Neural progenitor cell (in vitro differentiated cells): Measurements from ENCODE around the gene TEAD1. TPM values are rescaled to one million over a fixed set of nuclear protein-coding genes. Genes with fewer than 3 reads are reported as not detected.

Experiments
- DNase-seq: peaks from one replicate; pipeline ENCODE4 v3.0.0-alpha.2; 2016; ENCODE audit warnings: low spot score
- H2AFZ ChIP-seq: fragments of 200-600 bp; sonication (generic); replicated peaks from 2 replicates; pipeline ENCODE4 v1.6.1; 2016; ENCODE audit warnings: antibody characterized with exemption
- H3F3A ChIP-seq: fragments of 200-600 bp; sonication (generic); 2 replicates; pipeline ENCODE4 v1.6.1; 2016; ENCODE audit warnings: antibody characterized with exemption, low read depth
- H3K27ac ChIP-seq: fragments of 200-600 bp; sonication (generic); 2 replicates; pipeline ENCODE4 v1.5.1; 2016; ENCODE audit warnings: mild to moderate bottlenecking
- H3K27me3 ChIP-seq: fragments of 200-600 bp; sonication (generic); 2 replicates; pipeline ENCODE4 v1.6.1; 2016; ENCODE audit warnings: mild to moderate bottlenecking, moderate library complexity
- H3K36me3 ChIP-seq: fragments of 200-600 bp; sonication (generic); 2 replicates; pipeline ENCODE4 v1.5.1; 2016
- H3K4me1 ChIP-seq: fragments of 200-600 bp; sonication (generic); 2 replicates; pipeline ENCODE4 v1.6.1; 2016; ENCODE audit warnings: mixed run types
- H3K4me2 ChIP-seq: fragments of 200-600 bp; sonication (generic); 2 replicates; pipeline ENCODE4 v1.6.1; 2016
- H3K4me3 ChIP-seq: fragments of 200-600 bp; sonication (generic); 2 replicates; pipeline ENCODE4 v1.5.1; 2016
- H3K79me2 ChIP-seq: fragments of 200-600 bp; sonication (generic); 2 replicates; pipeline ENCODE4 v1.6.1; 2016; ENCODE audit warnings: low read depth
- H3K9ac ChIP-seq: fragments of 200-600 bp; sonication (generic); 2 replicates; pipeline ENCODE4 v1.6.1; 2016
- H3K9me3 ChIP-seq: fragments of 200-600 bp; sonication (generic); 2 replicates; pipeline ENCODE4 v1.5.1; 2016; ENCODE audit warnings: low read depth
- H4K20me1 ChIP-seq: fragments of 200-600 bp; sonication (generic); 2 replicates; pipeline ENCODE4 v1.6.1; 2016; ENCODE audit warnings: low read depth
- H3K27ac Mint-ChIP-seq: 3 replicates; pipeline ENCODE4 v1.8.0; 2021; ENCODE audit warnings: mixed read lengths
- H3K27me3 Mint-ChIP-seq: 2 replicates; pipeline ENCODE4 v1.8.0; 2022; ENCODE audit warnings: low read depth, mild to moderate bottlenecking, inconsistent platforms, moderate library complexity, mixed read lengths; ENCODE audit not compliant: insufficient read depth
- H3K36me3 Mint-ChIP-seq: 3 replicates; pipeline ENCODE4 v1.8.0; 2021; ENCODE audit warnings: mixed read lengths
- H3K4me1 Mint-ChIP-seq: 3 replicates; pipeline ENCODE4 v1.8.0; 2021; ENCODE audit warnings: mixed read lengths
- H3K4me3 Mint-ChIP-seq: 3 replicates; pipeline ENCODE4 v1.8.0; 2021; ENCODE audit warnings: mild to moderate bottlenecking, moderate library complexity, mixed read lengths
- H3K9me3 Mint-ChIP-seq: 3 replicates; pipeline ENCODE4 v1.8.0; 2020; ENCODE audit warnings: mixed read lengths
- CTCF ChIP-seq: fragments of 200-600 bp; sonication (generic); IDR thresholded peaks from 2 replicates; pipeline ENCODE4 v1.5.1; 2017; ENCODE audit warnings: antibody characterized with exemption, mild to moderate bottlenecking
- EZH2 ChIP-seq: fragments of 200-600 bp; sonication (generic); IDR thresholded peaks from 2 replicates; pipeline ENCODE4 v1.6.1; 2017; ENCODE audit warnings: antibody characterized with exemption, mild to moderate bottlenecking, moderate library complexity
- EZH2phosphoT487 ChIP-seq: fragments of 200-600 bp; sonication (generic); IDR thresholded peaks from 2 replicates; pipeline ENCODE4 v1.6.1; 2017; ENCODE audit warnings: antibody characterized with exemption
- total RNA-seq: library from RNA; depleted of rRNA; stranded (reverse); fragments of >200 nt; gene quantifications from 2 replicates; pipeline ENCODE4 v1.2.3, GENCODE V29; 2015; ENCODE audit warnings: low replicate concordance

The TEAD1 gene
- total RNA-seq, 1 donor from 2014 or later: 98.3 TPM

DNA sequence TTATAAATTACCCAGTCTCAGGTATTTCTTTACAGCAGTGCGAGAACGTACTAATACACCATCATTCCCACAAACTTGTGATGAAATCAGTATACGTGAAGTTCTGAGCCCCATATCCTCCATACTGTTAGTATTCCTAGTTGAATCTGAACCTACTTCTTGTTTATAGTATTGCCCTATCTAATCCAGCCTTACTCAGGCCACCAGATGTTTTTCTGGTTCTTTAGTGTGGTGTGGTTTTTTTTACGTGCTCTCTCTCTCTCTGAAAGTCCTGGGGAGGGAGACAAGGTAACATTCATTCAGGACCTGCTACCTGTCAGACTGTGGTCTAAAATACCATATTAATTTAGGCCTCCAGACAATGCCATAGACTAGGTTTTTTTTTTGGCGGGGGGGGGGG lies 47.6 kb upstream of the TEAD1 start:
- no peak for DNase-seq
- Mint-ChIP-seq H3K27me3 (peaks cover 3% of the 10 kb centered on the region), H3K36me3 (no peaks in the 10 kb centered on the region), H3K4me1 (peaks cover 3% of the 10 kb centered on the region), H3K4me3 (no peak overlapping the region), H3K9me3 (peaks cover 20% of the 10 kb centered on the region), H3K27ac (peak overlapping the region; percentile 70)
- H3K36me3 ChIP-seq: peaks cover 14% of the 10 kb centered on the region
- H3K4me3 ChIP-seq: no peak overlapping the region
- no peak overlapping the region for H2AFZ ChIP-seq
- no peak for TF ChIP-seq CTCF
- no peak for TF ChIP-seq EZH2
- TF ChIP-seq EZH2phosphoT487: no peak
- H3K27ac ChIP-seq: no peak overlapping the region
- no peaks in the 10 kb centered on the region for H4K20me1 ChIP-seq
- peaks cover 10% of the 10 kb centered on the region for H3K9me3 ChIP-seq
- no peaks in the 10 kb centered on the region for H3K79me2 ChIP-seq
- H3K4me2 ChIP-seq: no peak overlapping the region
- H3F3A ChIP-seq: no peaks in the 10 kb centered on the region
- no peak overlapping the region for H3K9ac ChIP-seq
- no peaks in the 10 kb centered on the region for H3K4me1 ChIP-seq
- no peaks in the 10 kb centered on the region for H3K27me3 ChIP-seq

GRCh38 chr11:12628314-12628713 lies 45.9 kb upstream of the TEAD1 start:
- Histone ChIP-seq H3K4me2 (no peak overlapping the region), H2AFZ (no peak overlapping the region), H3K36me3 (peaks cover 14% of the 10 kb centered on the region), H3K27me3 (no peaks in the 10 kb centered on the region), H3K9ac (no peak overlapping the region), H3K9me3 (peaks cover 10% of the 10 kb centered on the region), H4K20me1 (no peaks in the 10 kb centered on the region), H3K79me2 (no peaks in the 10 kb centered on the region), H3K4me3 (no peak overlapping the region), H3K4me1 (no peaks in the 10 kb centered on the region), H3F3A (no peaks in the 10 kb centered on the region), H3K27ac (no peak overlapping the region)
- Mint-ChIP-seq H3K36me3 (no peaks in the 10 kb centered on the region), H3K9me3 (peaks cover 14% of the 10 kb centered on the region), H3K27ac (no peak overlapping the region), H3K4me1 (peaks cover 13% of the 10 kb centered on the region), H3K4me3 (no peak overlapping the region), H3K27me3 (peaks cover 3% of the 10 kb centered on the region)
- DNase-seq: no peak
- no peak for TF ChIP-seq CTCF
- TF ChIP-seq EZH2phosphoT487: no peak
- no peak for TF ChIP-seq EZH2

DNA sequence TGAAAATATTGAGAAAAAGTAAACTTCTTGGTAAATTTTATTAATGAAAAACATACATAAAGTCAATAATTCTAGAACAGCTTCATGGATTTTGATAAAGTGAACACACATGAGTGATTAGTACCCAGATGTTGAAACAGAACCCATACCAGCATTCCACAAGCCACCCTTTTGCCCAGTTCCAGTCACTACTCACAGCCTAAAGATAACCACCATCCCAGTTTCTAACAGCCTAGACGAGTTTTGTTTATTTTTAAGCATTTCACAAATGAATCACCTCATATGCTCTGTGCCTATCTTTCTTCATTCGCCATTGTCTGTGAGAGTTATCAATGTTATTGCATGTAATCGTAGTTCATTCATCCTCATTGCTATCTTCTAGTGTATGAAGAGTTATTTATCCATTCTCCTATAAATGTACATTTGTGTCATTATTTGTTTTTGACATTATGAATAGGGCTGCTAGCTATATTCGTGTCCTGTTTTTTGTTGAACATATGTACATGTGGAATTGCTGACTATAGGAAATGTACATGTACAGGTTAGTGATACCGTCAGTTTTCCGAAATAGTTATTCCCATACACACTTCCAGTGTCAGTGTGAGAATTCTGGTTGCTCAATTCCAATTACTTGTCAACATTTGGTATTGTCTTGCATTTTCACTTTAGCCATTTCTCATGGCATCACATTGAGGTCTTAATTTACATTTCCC lies 44.5 kb upstream of the TEAD1 start:
- Mint-ChIP-seq H3K4me1 (peaks cover 13% of the 10 kb centered on the region), H3K36me3 (no peaks in the 10 kb centered on the region)

More for the DNA sequence above, 44.5 kb upstream of the TEAD1 start:
- Histone ChIP-seq H3K4me1 (no peaks in the 10 kb centered on the region), H3K9ac (no peak overlapping the region), H3K27ac (no peak overlapping the region), H3K9me3 (peaks cover 2% of the 10 kb centered on the region), H3K4me3 (no peak overlapping the region), H3K4me2 (no peak overlapping the region), H3F3A (no peaks in the 10 kb centered on the region), H2AFZ (no peak overlapping the region), H3K36me3 (peaks cover 3% of the 10 kb centered on the region), H3K27me3 (no peaks in the 10 kb centered on the region), H3K79me2 (no peaks in the 10 kb centered on the region), H4K20me1 (no peaks in the 10 kb centered on the region)
- TF ChIP-seq EZH2phosphoT487 (no peak), CTCF (no peak)
- H3K4me3 Mint-ChIP-seq: no peak overlapping the region
- peaks cover 3% of the 10 kb centered on the region for H3K27me3 Mint-ChIP-seq
- no peak for DNase-seq
- H3K27ac Mint-ChIP-seq: no peak overlapping the region
- peaks cover 5% of the 10 kb centered on the region for H3K9me3 Mint-ChIP-seq
